Choroid plexus epithelial cell (primary cell): Measurements from ENCODE around the gene PTCD1.

ENCODE experiments used
- DNase-seq: peaks from one replicate; pipeline ENCODE4 v3.0.0-alpha.2; 2010; ENCODE audit warnings: low read depth
- H3K4me3 ChIP-seq: 2 replicates; pipeline ENCODE4 v1.5.1; 2011; ENCODE audit warnings: low read depth, mild to moderate bottlenecking, control low read depth, low read length, moderate library complexity
- CTCF ChIP-seq: conservative IDR thresholded peaks from 2 replicates; pipeline ENCODE4 v1.5.1; 2011; ENCODE audit warnings: low read depth, mild to moderate bottlenecking, control low read depth, inconsistent platforms, low read length, moderate library complexity

Gene PTCD1

GRCh38 chr7:99409806-99410205 is 28.8 kb downstream of the PTCD1 start:
- no peak for DNase-seq
- TF ChIP-seq CTCF: no peak
- peak overlapping the region; percentile 100 for H3K4me3 ChIP-seq

GRCh38 chr7:99409192-99409572 is 29.4 kb downstream of the PTCD1 start:
- TF ChIP-seq CTCF: no peak

GRCh38 chr7:99408379-99409191 is 30.0 kb downstream of the PTCD1 start, which contains the start of the genes BUD31 and PDAP1:
BUD31 (plus strand) TSS chr7:99408969; CDS start chr7:99411093, 2,124 bp downstream.
PDAP1 (minus strand) TSS chr7:99408597; CDS start chr7:99408548, 49 bp downstream.
- peak; percentile 97 for DNase-seq
- no peak for TF ChIP-seq CTCF
- peak within 1 kb of the TSS; percentile 100 for H3K4me3 ChIP-seq

More at GRCh38 chr7:99409192-99409572, 29.4 kb downstream of the PTCD1 start:
- peak; percentile 19 for DNase-seq
- peak overlapping the region; percentile 100 for H3K4me3 ChIP-seq

- H3K4me3 ChIP-seq: peak overlapping the region; percentile 100
- DNase-seq: peak; percentile 79
- TF ChIP-seq CTCF: no peak
Measured at GRCh38 chr7:99407872-99408378, 30.7 kb downstream of the PTCD1 start.

GRCh38 chr7:99406557-99406956 is 32.0 kb downstream of the PTCD1 start:
- no peak for DNase-seq
- no peak for TF ChIP-seq CTCF
- no peak overlapping the region for H3K4me3 ChIP-seq

GRCh38 chr7:99404977-99405320 is 33.6 kb downstream of the PTCD1 start:
- H3K4me3 ChIP-seq: no peak overlapping the region
- no peak for TF ChIP-seq CTCF
- no peak for DNase-seq
